Astrocyte (in vitro differentiated cells and primary cell): ENCODE measurements around the gene BTBD6. TPM values are rescaled to one million over a fixed set of nuclear protein-coding genes. Genes with fewer than 3 reads are reported as not detected.

ENCODE experiments used
- DNase-seq: peaks from one replicate; pipeline ENCODE4 v3.0.0-alpha.2; 2010; ENCODE audit warnings: low read depth
- FAIRE-seq: peaks from 2 replicates; lab custom pipeline; 2011; peaks lifted over from hg19 to GRCh38; lab: Jason Lieb, UNC
- H2AFZ ChIP-seq: 2 replicates; pipeline ENCODE4 v1.6.0; 2012; ENCODE audit warnings: low read depth, low read length, inconsistent platforms
- H3K27ac ChIP-seq: 2 replicates; pipeline ENCODE4 v1.5.1; 2011; ENCODE audit warnings: low read depth, low read length, inconsistent platforms
- H3K27me3 ChIP-seq: 2 replicates; pipeline ENCODE4 v1.6.0; 2011; ENCODE audit warnings: low read length, inconsistent platforms; ENCODE audit not compliant: insufficient read depth
- H3K36me3 ChIP-seq: 2 replicates; pipeline ENCODE4 v1.5.1; 2011; ENCODE audit warnings: low read length, inconsistent platforms; ENCODE audit not compliant: insufficient read depth
- H3K4me1 ChIP-seq: 2 replicates; pipeline ENCODE4 v1.5.1; 2011; ENCODE audit warnings: low read length, inconsistent platforms; ENCODE audit not compliant: insufficient read depth
- H3K4me2 ChIP-seq: 2 replicates; pipeline ENCODE4 v1.6.0; 2012; ENCODE audit warnings: low read length, inconsistent platforms
- H3K4me3 ChIP-seq: 2 replicates; pipeline ENCODE4 v1.5.1; 2011; ENCODE audit warnings: low read depth, mild to moderate bottlenecking, low read length, inconsistent platforms; ENCODE audit not compliant: insufficient read depth
- H3K79me2 ChIP-seq: 2 replicates; pipeline ENCODE4 v1.6.0; 2012; ENCODE audit warnings: mild to moderate bottlenecking, low read length, inconsistent platforms; ENCODE audit not compliant: insufficient read depth
- H3K9ac ChIP-seq: 2 replicates; pipeline ENCODE4 v1.6.0; 2012; ENCODE audit warnings: mild to moderate bottlenecking, low read length, inconsistent platforms
- H3K9me3 ChIP-seq: 2 replicates; pipeline ENCODE4 v1.5.1; 2012; ENCODE audit warnings: low read depth, mild to moderate bottlenecking, low read length, inconsistent platforms; ENCODE audit not compliant: insufficient read depth
- H4K20me1 ChIP-seq: 2 replicates; pipeline ENCODE4 v1.6.0; 2012; ENCODE audit warnings: low read length, inconsistent platforms; ENCODE audit not compliant: insufficient read depth
- H3K27ac Mint-ChIP-seq: one replicate; pipeline ENCODE4 v1.8.0; 2021; ENCODE audit warnings: mild to moderate bottlenecking, mixed read lengths; ENCODE audit not compliant: unreplicated experiment
- H3K27me3 Mint-ChIP-seq: one replicate; pipeline ENCODE4 v1.8.0; 2021; ENCODE audit warnings: low read depth, mixed read lengths; ENCODE audit not compliant: unreplicated experiment
- H3K36me3 Mint-ChIP-seq: one replicate; pipeline ENCODE4 v1.8.0; 2021; ENCODE audit warnings: low read depth, mixed read lengths; ENCODE audit not compliant: unreplicated experiment
- H3K4me1 Mint-ChIP-seq: one replicate; pipeline ENCODE4 v1.8.0; 2021; ENCODE audit warnings: low read depth, mixed read lengths; ENCODE audit not compliant: unreplicated experiment
- H3K4me3 Mint-ChIP-seq: one replicate; pipeline ENCODE4 v1.8.0; 2021; ENCODE audit warnings: mild to moderate bottlenecking, moderate library complexity, mixed read lengths; ENCODE audit not compliant: unreplicated experiment
- H3K9me3 Mint-ChIP-seq: one replicate; pipeline ENCODE4 v1.8.0; 2021; ENCODE audit warnings: mild to moderate bottlenecking, mixed read lengths; ENCODE audit not compliant: unreplicated experiment
- EZH2 ChIP-seq: IDR thresholded peaks from 2 replicates; pipeline ENCODE4 v1.6.1; 2012; ENCODE audit warnings: mild to moderate bottlenecking, low read length, inconsistent platforms; ENCODE audit not compliant: insufficient read depth
- total RNA-seq: library from RNA; stranded (reverse); gene quantifications from 2 replicates; pipeline ENCODE4 v1.2.1, GENCODE V29; 2021
- TF ChIP-seq, protein P1 (sequence below): IDR thresholded peaks from 2 replicates; pipeline ENCODE4 v1.5.1; 2011; ENCODE audit warnings: low read depth, mild to moderate bottlenecking, inconsistent platforms, low read length, moderate library complexity; ENCODE audit not compliant: insufficient read depth

BTBD6 gene
- total RNA-seq, 1 donor from 2014 or later: 25.1 TPM

DNA sequence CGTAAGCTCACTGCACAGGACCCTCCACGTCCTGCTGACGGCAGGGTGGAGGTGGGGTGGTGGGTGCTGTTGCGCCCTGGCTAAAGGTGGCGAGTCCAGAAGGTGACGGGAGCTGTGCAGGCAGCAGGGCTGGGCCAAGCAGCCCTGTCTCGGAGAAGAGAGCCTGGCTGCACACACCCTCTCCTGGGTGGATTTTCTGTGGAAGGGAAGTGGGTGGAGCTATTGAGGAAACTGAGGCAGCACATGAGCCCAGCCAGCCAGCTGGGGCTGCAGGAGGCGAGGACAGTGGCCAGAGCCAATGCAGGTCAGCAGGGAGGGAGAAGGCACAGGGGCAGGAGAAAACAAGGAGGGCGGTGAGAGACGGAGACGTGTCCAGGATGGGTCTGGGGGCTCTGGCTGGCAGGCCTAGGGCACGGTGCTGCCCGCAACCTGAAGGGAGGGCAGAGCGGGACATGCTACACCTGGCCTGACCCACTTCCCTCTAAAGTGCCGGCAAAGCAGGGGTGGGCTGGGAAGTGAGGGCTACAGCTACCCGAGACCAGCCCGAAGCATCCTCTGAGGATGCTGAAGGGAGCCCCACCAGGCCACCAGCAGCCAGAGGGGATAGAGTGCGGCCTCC, 20.5 kb downstream of the BTBD6 start:
- Histone ChIP-seq H4K20me1 (peaks cover 19% of the 10 kb centered on the region), H3K27me3 (no peaks in the 10 kb centered on the region), H3K9ac (no peak overlapping the region), H3K4me1 (no peaks in the 10 kb centered on the region), H3K4me3 (no peak overlapping the region), H3K36me3 (peaks cover 2% of the 10 kb centered on the region), H3K27ac (no peak overlapping the region), H3K9me3 (no peaks in the 10 kb centered on the region), H3K79me2 (no peaks in the 10 kb centered on the region), H3K4me2 (no peak overlapping the region), H2AFZ (no peak overlapping the region)
- Mint-ChIP-seq H3K4me1 (no peaks in the 10 kb centered on the region), H3K27me3 (no peaks in the 10 kb centered on the region), H3K27ac (no peak overlapping the region), H3K36me3 (peaks cover 1% of the 10 kb centered on the region), H3K9me3 (no peaks in the 10 kb centered on the region), H3K4me3 (no peak overlapping the region)
- no peak for TF ChIP-seq EZH2
- TF ChIP-seq, protein P1, sequence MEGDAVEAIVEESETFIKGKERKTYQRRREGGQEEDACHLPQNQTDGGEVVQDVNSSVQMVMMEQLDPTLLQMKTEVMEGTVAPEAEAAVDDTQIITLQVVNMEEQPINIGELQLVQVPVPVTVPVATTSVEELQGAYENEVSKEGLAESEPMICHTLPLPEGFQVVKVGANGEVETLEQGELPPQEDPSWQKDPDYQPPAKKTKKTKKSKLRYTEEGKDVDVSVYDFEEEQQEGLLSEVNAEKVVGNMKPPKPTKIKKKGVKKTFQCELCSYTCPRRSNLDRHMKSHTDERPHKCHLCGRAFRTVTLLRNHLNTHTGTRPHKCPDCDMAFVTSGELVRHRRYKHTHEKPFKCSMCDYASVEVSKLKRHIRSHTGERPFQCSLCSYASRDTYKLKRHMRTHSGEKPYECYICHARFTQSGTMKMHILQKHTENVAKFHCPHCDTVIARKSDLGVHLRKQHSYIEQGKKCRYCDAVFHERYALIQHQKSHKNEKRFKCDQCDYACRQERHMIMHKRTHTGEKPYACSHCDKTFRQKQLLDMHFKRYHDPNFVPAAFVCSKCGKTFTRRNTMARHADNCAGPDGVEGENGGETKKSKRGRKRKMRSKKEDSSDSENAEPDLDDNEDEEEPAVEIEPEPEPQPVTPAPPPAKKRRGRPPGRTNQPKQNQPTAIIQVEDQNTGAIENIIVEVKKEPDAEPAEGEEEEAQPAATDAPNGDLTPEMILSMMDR: no peak
- FAIRE-seq (no peak), DNase-seq (no peak)

DNA sequence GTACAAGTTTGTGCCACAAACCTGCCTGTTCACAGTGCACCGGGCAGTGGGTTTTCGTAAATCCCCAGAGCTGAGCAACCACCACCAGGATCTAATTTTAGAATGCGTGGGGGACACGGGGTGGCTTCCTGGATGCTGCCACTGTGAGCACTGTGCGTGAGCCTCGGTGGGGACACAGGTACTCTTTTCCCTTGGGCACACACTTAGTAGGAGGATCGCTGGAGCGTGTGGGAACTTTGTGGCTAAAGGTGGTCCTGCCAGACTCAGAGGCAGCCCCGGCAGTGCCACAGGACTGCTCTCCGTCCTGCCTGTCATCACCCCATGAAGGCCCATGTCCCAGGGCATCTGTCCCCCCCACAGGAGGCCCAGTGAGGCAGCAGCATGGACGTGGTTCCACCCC, 21.1 kb downstream of the BTBD6 start:
- H3K79me2 ChIP-seq: no peaks in the 10 kb centered on the region
- H3K4me1 ChIP-seq: no peaks in the 10 kb centered on the region
- H3K27ac ChIP-seq: no peak overlapping the region
- H3K4me1 Mint-ChIP-seq: no peaks in the 10 kb centered on the region
- H3K9ac ChIP-seq: no peak overlapping the region
- H3K4me3 ChIP-seq: no peak overlapping the region
- TF ChIP-seq, protein P1: no peak
- no peak for TF ChIP-seq EZH2
- no peaks in the 10 kb centered on the region for H3K9me3 ChIP-seq
- no peak overlapping the region for H2AFZ ChIP-seq
- FAIRE-seq (no peak), DNase-seq (no peak)
- no peaks in the 10 kb centered on the region for H3K9me3 Mint-ChIP-seq
- peaks cover 20% of the 10 kb centered on the region for H4K20me1 ChIP-seq
- H3K36me3 Mint-ChIP-seq: no peaks in the 10 kb centered on the region
- no peak overlapping the region for H3K4me2 ChIP-seq
- no peak overlapping the region for H3K4me3 Mint-ChIP-seq
- H3K36me3 ChIP-seq: no peaks in the 10 kb centered on the region
- no peaks in the 10 kb centered on the region for H3K27me3 Mint-ChIP-seq
- H3K27me3 ChIP-seq: no peaks in the 10 kb centered on the region
- H3K27ac Mint-ChIP-seq: no peak overlapping the region

DNA sequence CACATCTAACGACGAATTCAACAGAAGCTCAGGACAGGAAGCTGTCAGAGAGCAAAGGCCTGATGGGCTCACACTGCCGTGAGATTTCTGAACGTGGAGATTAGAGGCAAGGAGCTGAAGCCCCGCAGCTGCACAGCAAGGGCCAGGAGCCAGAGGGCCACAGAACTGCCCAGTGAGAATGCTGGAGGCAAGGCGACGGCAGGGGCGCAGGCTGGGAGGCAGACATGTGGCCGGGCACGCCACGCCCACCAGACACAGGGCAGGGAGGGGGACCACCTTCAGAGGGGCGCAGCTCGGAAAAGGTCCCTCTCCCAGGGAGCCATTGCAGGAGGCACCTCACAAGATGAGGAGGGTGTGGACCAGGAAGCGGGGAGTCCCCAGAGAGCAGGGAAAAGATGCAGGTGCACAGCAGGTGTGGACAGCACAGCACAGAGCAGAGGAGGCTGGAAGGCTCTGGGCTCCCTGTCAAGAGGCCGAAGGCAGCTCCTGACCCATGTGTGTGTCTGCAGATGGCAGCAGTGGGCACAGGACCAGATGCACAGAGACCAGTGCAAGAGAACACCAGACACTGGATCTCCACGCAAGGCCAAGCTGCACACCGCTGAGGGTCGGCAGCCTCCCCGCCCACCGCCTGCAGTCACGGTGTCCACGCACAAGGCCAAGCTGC, 23.0 kb downstream of the BTBD6 start:
- Histone ChIP-seq H2AFZ (no peak overlapping the region), H3K9me3 (no peaks in the 10 kb centered on the region), H3K4me1 (no peaks in the 10 kb centered on the region), H3K9ac (no peak overlapping the region), H3K4me3 (no peak overlapping the region), H3K27ac (no peak overlapping the region), H3K27me3 (no peaks in the 10 kb centered on the region), H4K20me1 (peaks cover 33% of the 10 kb centered on the region), H3K79me2 (peaks cover 5% of the 10 kb centered on the region), H3K36me3 (no peaks in the 10 kb centered on the region), H3K4me2 (no peak overlapping the region)
- TF ChIP-seq EZH2: no peak
- TF ChIP-seq, protein P1: no peak
- no peak for DNase-seq
- no peak overlapping the region for H3K4me3 Mint-ChIP-seq
- H3K9me3 Mint-ChIP-seq: no peaks in the 10 kb centered on the region
- peaks cover 6% of the 10 kb centered on the region for H3K4me1 Mint-ChIP-seq
- no peak for FAIRE-seq
- no peak overlapping the region for H3K27ac Mint-ChIP-seq
- no peaks in the 10 kb centered on the region for H3K27me3 Mint-ChIP-seq
- H3K36me3 Mint-ChIP-seq: no peaks in the 10 kb centered on the region
